ENCODE measurements around the gene NT5M.

GRCh38 chr17:17382971-17383370 is 79.8 kb downstream of the NT5M start:
- TF ChIP-seq CTCF (IDR thresholded peaks at IDR 0.05): no peak
- TF ChIP-seq POLR2A (IDR thresholded peaks at IDR 0.05): no peak

All from Peyer's patch (tissue), 4 donors.